Measurements from ENCODE around the gene RPL7A. TPM values are rescaled to one million over a fixed set of nuclear protein-coding genes. Genes with fewer than 3 reads are reported as not detected.
A peak's percentile ranks its signal among the peaks of the same experiment; 100 is the strongest.
"Not testable (repeated sequence)": the region's sequence is repeated elsewhere in the genome, so short reads cannot be mapped to it uniquely, and the experiment has no call there.

Gene RPL7A
- total RNA-seq, 1 donor from 2014 or later = 1,126 TPM

DNA sequence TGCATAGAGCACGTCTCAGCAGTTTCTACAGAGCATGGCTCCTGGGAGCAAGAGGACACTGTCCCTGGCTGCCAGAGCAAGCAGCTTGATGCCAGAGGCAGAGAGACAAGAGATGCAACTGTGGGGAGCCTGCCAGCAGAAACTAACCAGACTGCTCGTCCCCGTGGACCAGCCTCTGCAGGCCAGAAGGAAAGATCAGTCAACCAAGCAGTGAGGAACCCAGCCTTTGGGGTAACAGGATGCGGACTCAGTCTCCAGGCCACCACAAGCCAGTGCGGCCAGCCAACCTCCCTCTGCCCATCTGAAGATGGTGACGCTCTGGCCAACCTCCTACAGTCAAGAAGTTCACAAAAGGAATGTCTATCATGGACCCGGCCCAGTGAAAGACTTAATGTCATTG is 24.1 kb downstream of the RPL7A start:
- DNase-seq (ENCODE audit: low spot score) = no peak
- peaks cover 11% of the 10 kb centered on the region for H3K36me3 Mint-ChIP-seq (ENCODE audit: low read depth)
- H3K27ac Mint-ChIP-seq (ENCODE audit: unreplicated experiment) = peak overlapping the region; percentile 59

DNA sequence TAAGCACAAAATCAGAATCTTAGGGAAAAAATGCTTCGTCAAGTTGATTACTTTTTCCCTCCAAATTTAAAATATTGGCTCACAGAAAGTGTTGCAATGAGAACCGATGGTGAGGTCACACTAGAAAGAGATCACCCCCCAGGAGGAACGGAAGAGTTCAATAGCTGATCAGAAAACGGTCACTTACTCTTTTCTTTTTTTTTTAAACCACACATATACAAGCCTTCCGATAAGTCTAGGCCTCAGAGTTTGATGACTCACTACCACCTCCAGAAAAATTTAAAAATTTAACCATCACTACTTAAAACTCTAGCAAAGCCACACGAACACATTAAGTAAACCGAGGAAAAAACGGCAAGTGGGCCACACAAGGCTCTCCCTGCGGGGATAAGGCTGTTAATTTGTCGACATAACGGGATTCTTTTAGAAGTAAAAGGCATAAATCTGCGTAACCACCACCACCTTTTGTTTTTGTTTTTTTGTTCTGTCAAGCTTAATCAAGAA is 26.6 kb downstream of the RPL7A start:
- DNase-seq (ENCODE audit: low spot score) = no peak
- Mint-ChIP-seq H3K4me1 (ENCODE audit: low read depth) (peaks cover 56% of the 10 kb centered on the region), H3K4me3 (ENCODE audit: unreplicated experiment) (peak overlapping the region; percentile 84), H3K27ac (ENCODE audit: unreplicated experiment) (peak overlapping the region; percentile 97), H3K36me3 (ENCODE audit: low read depth) (peaks cover 8% of the 10 kb centered on the region), H3K27me3 (ENCODE audit: low read depth) (no peaks in the 10 kb centered on the region), H3K9me3 (ENCODE audit: low read depth) (no peaks in the 10 kb centered on the region)
- TF ChIP-seq, protein P1, sequence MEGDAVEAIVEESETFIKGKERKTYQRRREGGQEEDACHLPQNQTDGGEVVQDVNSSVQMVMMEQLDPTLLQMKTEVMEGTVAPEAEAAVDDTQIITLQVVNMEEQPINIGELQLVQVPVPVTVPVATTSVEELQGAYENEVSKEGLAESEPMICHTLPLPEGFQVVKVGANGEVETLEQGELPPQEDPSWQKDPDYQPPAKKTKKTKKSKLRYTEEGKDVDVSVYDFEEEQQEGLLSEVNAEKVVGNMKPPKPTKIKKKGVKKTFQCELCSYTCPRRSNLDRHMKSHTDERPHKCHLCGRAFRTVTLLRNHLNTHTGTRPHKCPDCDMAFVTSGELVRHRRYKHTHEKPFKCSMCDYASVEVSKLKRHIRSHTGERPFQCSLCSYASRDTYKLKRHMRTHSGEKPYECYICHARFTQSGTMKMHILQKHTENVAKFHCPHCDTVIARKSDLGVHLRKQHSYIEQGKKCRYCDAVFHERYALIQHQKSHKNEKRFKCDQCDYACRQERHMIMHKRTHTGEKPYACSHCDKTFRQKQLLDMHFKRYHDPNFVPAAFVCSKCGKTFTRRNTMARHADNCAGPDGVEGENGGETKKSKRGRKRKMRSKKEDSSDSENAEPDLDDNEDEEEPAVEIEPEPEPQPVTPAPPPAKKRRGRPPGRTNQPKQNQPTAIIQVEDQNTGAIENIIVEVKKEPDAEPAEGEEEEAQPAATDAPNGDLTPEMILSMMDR (IDR thresholded peaks at IDR 0.05) = no peak

More for the DNA sequence above, 24.1 kb downstream of the RPL7A start:
- Mint-ChIP-seq H3K4me1 (ENCODE audit: low read depth) (peaks cover 68% of the 10 kb centered on the region), H3K9me3 (ENCODE audit: low read depth) (no peaks in the 10 kb centered on the region), H3K27me3 (ENCODE audit: low read depth) (no peaks in the 10 kb centered on the region), H3K4me3 (ENCODE audit: unreplicated experiment) (no peak overlapping the region)
- TF ChIP-seq, protein P1 (IDR thresholded peaks at IDR 0.05) = no peak

DNA sequence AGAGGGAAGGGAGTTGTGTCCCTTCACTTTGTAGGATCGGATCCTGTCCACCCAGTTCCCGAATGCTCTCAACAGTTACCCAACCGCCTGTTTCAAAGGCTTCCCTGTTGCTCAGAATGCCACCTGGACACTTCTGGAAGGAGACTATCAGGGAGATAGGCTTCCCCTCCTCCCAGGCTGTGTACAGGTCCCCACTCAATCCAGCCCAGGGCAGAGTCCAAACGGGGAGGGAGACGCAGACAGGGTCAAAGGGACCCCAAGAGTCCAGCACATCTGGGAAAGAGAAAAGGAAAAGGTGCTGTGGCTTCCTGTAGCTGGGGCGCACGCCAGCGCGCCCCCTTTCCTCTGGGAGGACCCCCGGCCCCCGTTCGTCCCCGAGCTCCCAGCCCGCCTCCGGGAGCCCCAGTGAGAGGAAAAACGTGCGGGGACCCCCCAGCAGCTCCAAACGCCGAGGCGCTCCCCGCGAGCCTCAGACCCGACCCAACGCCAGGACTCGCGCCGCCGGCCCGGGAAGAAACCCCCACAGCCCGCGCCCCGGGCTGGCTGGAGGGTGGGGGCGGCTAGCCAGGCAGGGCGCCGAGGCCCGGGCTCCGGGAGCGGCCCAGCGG is 27.2 kb downstream of the RPL7A start:
- Mint-ChIP-seq H3K4me1 (ENCODE audit: low read depth) (peaks cover 51% of the 10 kb centered on the region), H3K27ac (ENCODE audit: unreplicated experiment) (peak overlapping the region; percentile 97), H3K9me3 (ENCODE audit: low read depth) (no peaks in the 10 kb centered on the region), H3K4me3 (ENCODE audit: unreplicated experiment) (peak overlapping the region; percentile 84), H3K27me3 (ENCODE audit: low read depth) (no peaks in the 10 kb centered on the region), H3K36me3 (ENCODE audit: low read depth) (peaks cover 4% of the 10 kb centered on the region)
- no peak for DNase-seq (ENCODE audit: low spot score)
- TF ChIP-seq, protein P1 (IDR thresholded peaks at IDR 0.05) = peak; percentile 65

DNA sequence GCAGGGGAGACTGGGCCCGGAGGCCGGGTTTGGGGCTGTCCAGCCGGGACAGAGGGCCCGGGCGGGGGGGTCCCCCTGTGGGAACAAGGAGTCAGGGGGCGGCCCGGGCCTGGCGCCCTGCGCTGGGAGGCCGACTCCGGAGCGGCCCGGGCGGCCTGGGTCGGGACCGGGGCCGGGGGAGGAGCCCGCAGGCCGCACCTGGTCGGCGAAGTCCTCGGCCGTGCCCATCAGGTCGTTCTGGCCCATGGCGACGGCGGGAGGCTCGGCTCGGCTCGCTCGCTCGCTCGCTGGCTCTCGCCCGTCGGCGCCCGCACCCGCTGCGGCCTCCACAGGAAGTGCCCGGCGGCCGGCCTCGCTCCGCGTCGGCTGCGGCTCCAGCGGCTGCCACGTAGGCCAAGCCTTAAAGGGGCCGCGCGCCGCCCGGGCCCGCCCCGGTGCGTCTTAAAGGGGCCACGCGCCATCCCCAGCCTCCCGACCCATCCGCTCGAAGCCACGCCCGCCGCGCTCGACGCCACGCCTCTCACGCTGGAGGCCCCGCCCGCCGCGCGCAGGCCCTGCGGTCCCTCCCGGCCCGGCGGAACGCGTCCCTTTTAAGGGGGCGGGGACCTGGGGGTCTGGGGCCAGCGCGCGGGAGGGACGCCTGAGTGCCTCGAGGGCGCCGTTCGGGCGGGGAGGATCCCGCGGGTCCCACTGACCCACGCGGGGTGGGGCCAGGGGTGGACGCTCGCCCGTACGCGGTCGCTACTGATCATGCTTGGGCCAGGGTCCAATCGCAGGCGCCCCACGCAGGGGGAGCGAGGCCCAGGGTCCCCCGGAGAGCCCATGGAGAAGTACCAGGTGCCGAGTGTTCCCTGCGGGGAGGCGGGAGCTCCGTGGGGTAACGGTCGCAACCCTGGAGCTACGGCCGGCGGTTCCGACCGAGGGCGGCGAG is 28.0 kb downstream of the RPL7A start, which contains the start of the genes STKLD1 and SURF4:
TSS of gene STKLD1 (plus strand) at position 643 of the 931 bp plus-strand sequence. CDS start at position 751, 108 bp downstream.
TSS of gene SURF4 (minus strand) at position 337 of the 931 bp plus-strand sequence. CDS start at position 246, 91 bp downstream.
- peaks cover 43% of the 10 kb centered on the region for H3K4me1 Mint-ChIP-seq (ENCODE audit: low read depth)
- TF ChIP-seq, protein P1 (IDR thresholded peaks at IDR 0.05) = no peak
- peak within 1 kb of the TSS; percentile 97 for H3K27ac Mint-ChIP-seq (ENCODE audit: unreplicated experiment)
- DNase-seq (ENCODE audit: low spot score) = peak; percentile 97
- peak within 1 kb of the TSS; percentile 84 for H3K4me3 Mint-ChIP-seq (ENCODE audit: unreplicated experiment)
- peaks cover 4% of the 10 kb centered on the region for H3K36me3 Mint-ChIP-seq (ENCODE audit: low read depth)
- H3K9me3 Mint-ChIP-seq (ENCODE audit: low read depth) = no peaks in the 10 kb centered on the region
- H3K27me3 Mint-ChIP-seq (ENCODE audit: low read depth) = no peaks in the 10 kb centered on the region

DNA sequence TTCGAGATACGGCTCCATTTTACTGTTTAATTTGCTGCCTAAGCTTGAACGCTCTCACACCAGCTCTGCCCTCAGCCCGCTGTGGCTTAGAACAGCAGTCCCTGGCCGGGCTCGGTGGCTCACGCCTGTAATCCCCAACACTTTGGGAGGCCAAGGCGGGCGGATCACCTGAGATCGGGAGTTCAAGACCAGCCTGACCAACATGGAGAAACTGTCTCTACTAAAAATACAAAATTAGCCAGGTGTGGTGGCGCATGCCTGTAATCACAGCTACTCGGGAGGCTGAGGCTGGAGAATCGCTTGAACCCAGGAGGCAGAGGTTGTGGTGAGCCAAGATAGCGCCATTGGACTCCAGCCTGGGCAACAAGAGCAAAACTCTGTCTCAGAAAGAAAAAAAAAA is 29.3 kb downstream of the RPL7A start:
- H3K4me1 Mint-ChIP-seq (ENCODE audit: low read depth) = peaks cover 31% of the 10 kb centered on the region
- DNase-seq (ENCODE audit: low spot score); H3K4me3 Mint-ChIP-seq (ENCODE audit: unreplicated experiment); H3K9me3 Mint-ChIP-seq (ENCODE audit: low read depth); H3K36me3 Mint-ChIP-seq (ENCODE audit: low read depth); H3K27me3 Mint-ChIP-seq (ENCODE audit: low read depth); H3K27ac Mint-ChIP-seq (ENCODE audit: unreplicated experiment): not testable (repeated sequence)

Data from chondrocyte (in vitro differentiated cells).